Ishikawa (cell line): Measurements from ENCODE around the gene QPCT.

Experiments
- CEBPB ChIP-seq: IDR thresholded peaks from 2 replicates; pipeline ENCODE4 v1.6.1; 2012
- CREB1 ChIP-seq: IDR thresholded peaks from 2 replicates; pipeline ENCODE4 v1.6.1; 2012; ENCODE audit warnings: low read depth
- EGR1 ChIP-seq: IDR thresholded peaks from 2 replicates; pipeline ENCODE4 v1.6.1; 2012
- EP300 ChIP-seq: IDR thresholded peaks from 2 replicates; pipeline ENCODE4 v1.6.1; 2012; ENCODE audit warnings: borderline replicate concordance
- FOXM1 ChIP-seq: IDR thresholded peaks from 2 replicates; pipeline ENCODE4 v1.6.1; 2012; ENCODE audit warnings: low read depth, borderline replicate concordance
- NFIC ChIP-seq: IDR thresholded peaks from 2 replicates; pipeline ENCODE4 v1.6.1; 2012
- RAD21 ChIP-seq: IDR thresholded peaks from 2 replicates; pipeline ENCODE4 v1.6.1; 2012; ENCODE audit warnings: low read depth
- TAF1 ChIP-seq: IDR thresholded peaks from 2 replicates; pipeline ENCODE4 v1.6.1; 2012; ENCODE audit warnings: low read depth, mild to moderate bottlenecking
- TCF12 ChIP-seq: IDR thresholded peaks from 2 replicates; pipeline ENCODE4 v1.6.1; 2012; ENCODE audit warnings: low read depth
- TEAD4 ChIP-seq: IDR thresholded peaks from 2 replicates; pipeline ENCODE4 v1.6.1; 2012
- YY1 ChIP-seq: IDR thresholded peaks from 2 replicates; pipeline ENCODE4 v1.6.1; 2012; ENCODE audit warnings: low read depth
- ZBTB7A ChIP-seq: IDR thresholded peaks from 2 replicates; pipeline ENCODE4 v1.6.1; 2012; ENCODE audit warnings: low read depth
- TF ChIP-seq, protein P1 (sequence below): IDR thresholded peaks from 2 replicates; pipeline ENCODE4 v1.6.1; 2012
- TF ChIP-seq, protein P2 (sequence below): IDR thresholded peaks from 2 replicates; pipeline ENCODE4 v1.6.1; 2012; ENCODE audit warnings: low read depth, mild to moderate bottlenecking
- TF ChIP-seq, protein P3 (sequence below): IDR thresholded peaks from 2 replicates; pipeline ENCODE4 v1.6.1; 2012

QPCT gene

DNA sequence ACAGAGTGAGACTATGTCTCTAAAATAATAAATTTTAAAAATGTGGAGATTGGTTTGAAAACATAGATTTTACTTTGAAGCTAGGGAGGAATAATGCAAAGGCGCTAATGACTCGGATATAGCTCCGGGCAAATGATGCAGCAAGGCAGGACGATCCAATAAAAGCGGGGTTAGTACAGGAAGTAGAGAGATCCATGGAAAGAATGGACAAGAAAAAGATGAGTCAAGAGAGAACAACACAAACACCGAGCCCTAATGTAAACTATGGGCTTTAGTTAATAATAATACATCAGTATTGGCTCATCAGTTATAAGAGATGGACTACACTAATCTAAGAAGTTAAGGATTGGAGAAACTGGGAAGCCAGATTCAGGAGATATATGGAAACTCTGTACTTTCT, 74.5 kb downstream of the QPCT start:
- TF ChIP-seq, protein P1, sequence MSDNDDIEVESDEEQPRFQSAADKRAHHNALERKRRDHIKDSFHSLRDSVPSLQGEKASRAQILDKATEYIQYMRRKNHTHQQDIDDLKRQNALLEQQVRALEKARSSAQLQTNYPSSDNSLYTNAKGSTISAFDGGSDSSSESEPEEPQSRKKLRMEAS, result no peak
- TF ChIP-seq YY1, result no peak
- TF ChIP-seq RAD21, result no peak
- TF ChIP-seq CEBPB, result no peak
- TF ChIP-seq, protein P2, sequence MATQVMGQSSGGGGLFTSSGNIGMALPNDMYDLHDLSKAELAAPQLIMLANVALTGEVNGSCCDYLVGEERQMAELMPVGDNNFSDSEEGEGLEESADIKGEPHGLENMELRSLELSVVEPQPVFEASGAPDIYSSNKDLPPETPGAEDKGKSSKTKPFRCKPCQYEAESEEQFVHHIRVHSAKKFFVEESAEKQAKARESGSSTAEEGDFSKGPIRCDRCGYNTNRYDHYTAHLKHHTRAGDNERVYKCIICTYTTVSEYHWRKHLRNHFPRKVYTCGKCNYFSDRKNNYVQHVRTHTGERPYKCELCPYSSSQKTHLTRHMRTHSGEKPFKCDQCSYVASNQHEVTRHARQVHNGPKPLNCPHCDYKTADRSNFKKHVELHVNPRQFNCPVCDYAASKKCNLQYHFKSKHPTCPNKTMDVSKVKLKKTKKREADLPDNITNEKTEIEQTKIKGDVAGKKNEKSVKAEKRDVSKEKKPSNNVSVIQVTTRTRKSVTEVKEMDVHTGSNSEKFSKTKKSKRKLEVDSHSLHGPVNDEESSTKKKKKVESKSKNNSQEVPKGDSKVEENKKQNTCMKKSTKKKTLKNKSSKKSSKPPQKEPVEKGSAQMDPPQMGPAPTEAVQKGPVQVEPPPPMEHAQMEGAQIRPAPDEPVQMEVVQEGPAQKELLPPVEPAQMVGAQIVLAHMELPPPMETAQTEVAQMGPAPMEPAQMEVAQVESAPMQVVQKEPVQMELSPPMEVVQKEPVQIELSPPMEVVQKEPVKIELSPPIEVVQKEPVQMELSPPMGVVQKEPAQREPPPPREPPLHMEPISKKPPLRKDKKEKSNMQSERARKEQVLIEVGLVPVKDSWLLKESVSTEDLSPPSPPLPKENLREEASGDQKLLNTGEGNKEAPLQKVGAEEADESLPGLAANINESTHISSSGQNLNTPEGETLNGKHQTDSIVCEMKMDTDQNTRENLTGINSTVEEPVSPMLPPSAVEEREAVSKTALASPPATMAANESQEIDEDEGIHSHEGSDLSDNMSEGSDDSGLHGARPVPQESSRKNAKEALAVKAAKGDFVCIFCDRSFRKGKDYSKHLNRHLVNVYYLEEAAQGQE, result no peak
- TF ChIP-seq NFIC, result no peak
- TF ChIP-seq EGR1, result no peak
- TF ChIP-seq, protein P3, sequence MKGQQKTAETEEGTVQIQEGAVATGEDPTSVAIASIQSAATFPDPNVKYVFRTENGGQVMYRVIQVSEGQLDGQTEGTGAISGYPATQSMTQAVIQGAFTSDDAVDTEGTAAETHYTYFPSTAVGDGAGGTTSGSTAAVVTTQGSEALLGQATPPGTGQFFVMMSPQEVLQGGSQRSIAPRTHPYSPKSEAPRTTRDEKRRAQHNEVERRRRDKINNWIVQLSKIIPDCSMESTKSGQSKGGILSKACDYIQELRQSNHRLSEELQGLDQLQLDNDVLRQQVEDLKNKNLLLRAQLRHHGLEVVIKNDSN, result no peak
- TF ChIP-seq FOXM1, result no peak
- TF ChIP-seq EP300, result no peak
- no peak for TF ChIP-seq TAF1
- TF ChIP-seq TCF12, result no peak
- TF ChIP-seq TEAD4, result no peak
- no peak for TF ChIP-seq CREB1
- TF ChIP-seq ZBTB7A, result no peak

DNA sequence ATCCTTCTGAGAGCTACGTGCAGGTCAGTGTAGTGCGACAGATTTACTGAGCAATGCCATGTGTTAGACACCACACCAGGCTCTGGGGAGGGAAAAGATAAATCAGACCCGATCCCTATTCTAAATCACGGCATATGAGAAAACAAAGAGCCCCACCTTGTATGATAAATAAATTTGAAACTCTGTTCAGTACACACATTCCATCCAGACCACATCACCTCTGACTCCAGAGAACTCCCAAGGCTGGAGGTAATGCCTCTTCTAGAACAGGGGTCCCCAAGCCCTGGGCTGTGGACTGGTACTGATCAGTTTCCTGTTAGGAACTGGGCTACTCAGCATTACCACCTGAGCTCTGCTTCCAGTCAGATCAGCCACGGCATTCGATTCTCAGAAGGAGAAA, 77.3 kb downstream of the QPCT start:
- TF ChIP-seq NFIC (no peak), YY1 (no peak), RAD21 (no peak), TCF12 (no peak), FOXM1 (no peak), TAF1 (no peak), ZBTB7A (no peak), EP300 (no peak), EGR1 (no peak), CREB1 (no peak), CEBPB (no peak)
- TF ChIP-seq, protein P2, result no peak
- TF ChIP-seq, protein P3, result no peak
- TF ChIP-seq, protein P1, result no peak

DNA sequence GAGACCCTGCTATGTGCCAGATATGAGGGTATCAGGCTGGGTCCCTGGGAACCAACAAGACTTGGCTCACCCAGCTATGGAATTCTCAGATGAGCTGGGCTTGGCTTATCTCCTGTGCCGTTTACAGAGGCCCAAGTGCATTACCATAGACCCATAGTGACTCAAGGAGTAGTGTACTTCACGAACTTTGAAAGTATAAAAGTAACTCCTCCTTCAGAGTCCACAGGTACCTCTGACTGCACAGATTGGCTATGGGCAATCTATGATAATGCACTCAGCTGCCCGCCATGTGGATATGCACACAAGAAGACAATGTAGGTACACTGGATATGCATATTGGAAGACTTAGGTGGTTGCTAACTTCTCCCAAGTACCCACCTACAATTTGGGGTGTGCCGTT, 78.4 kb downstream of the QPCT start:
- TF ChIP-seq, protein P2, result no peak
- TF ChIP-seq TAF1, result no peak
- TF ChIP-seq NFIC, result no peak
